Measurements from ENCODE around the gene MYZAP.

MYZAP gene

GRCh38 chr15:57551715-57552677 lies 39.7 kb upstream of the MYZAP start:
- TF ChIP-seq SIN3A (IDR thresholded peaks at IDR 0.05; ENCODE audit: borderline replicate concordance, insufficient read depth, low read length) (no peak), REST (IDR thresholded peaks at IDR 0.05; ENCODE audit: insufficient read depth in 1 of 2, low read depth in 2 of 2, low read length in 2 of 2) (no peak), POLR2AphosphoS5 (IDR thresholded peaks at IDR 0.05; ENCODE audit: low read depth, low read length) (no peak), TAF1 (IDR thresholded peaks at IDR 0.05; ENCODE audit: borderline replicate concordance, insufficient read depth, low read length) (no peak), FOXP2 (optimal IDR thresholded peaks at IDR 0.05; ENCODE audit: borderline replicate concordance, extremely low read depth, extremely low read length, insufficient read depth) (no peak)

- TF ChIP-seq TAF1 (IDR thresholded peaks at IDR 0.05; ENCODE audit: borderline replicate concordance, insufficient read depth, low read length) (no peak), POLR2AphosphoS5 (IDR thresholded peaks at IDR 0.05; ENCODE audit: low read depth, low read length) (no peak), SIN3A (IDR thresholded peaks at IDR 0.05; ENCODE audit: borderline replicate concordance, insufficient read depth, low read length) (no peak), REST (IDR thresholded peaks at IDR 0.05; ENCODE audit: insufficient read depth in 1 of 2, low read depth in 2 of 2, low read length in 2 of 2) (no peak)
Observed at GRCh38 chr15:57552678-57553334, 38.9 kb upstream of the MYZAP start.

- no peak for TF ChIP-seq SIN3A (IDR thresholded peaks at IDR 0.05; ENCODE audit: borderline replicate concordance, insufficient read depth, low read length)
- TF ChIP-seq POLR2AphosphoS5 (IDR thresholded peaks at IDR 0.05; ENCODE audit: low read depth, low read length): no peak
- TF ChIP-seq TAF1 (IDR thresholded peaks at IDR 0.05; ENCODE audit: borderline replicate concordance, insufficient read depth, low read length): no peak
- no peak for TF ChIP-seq REST (IDR thresholded peaks at IDR 0.05; ENCODE audit: insufficient read depth in 1 of 2, low read depth in 2 of 2, low read length in 2 of 2)
- TF ChIP-seq FOXP2 (optimal IDR thresholded peaks at IDR 0.05; ENCODE audit: borderline replicate concordance, extremely low read depth, extremely low read length, insufficient read depth): no peak
Observed at GRCh38 chr15:57553526-57553925, 38.2 kb upstream of the MYZAP start.

- TF ChIP-seq SIN3A (IDR thresholded peaks at IDR 0.05; ENCODE audit: borderline replicate concordance, insufficient read depth, low read length): no peak
- TF ChIP-seq TAF1 (IDR thresholded peaks at IDR 0.05; ENCODE audit: borderline replicate concordance, insufficient read depth, low read length): no peak
- no peak for TF ChIP-seq REST (IDR thresholded peaks at IDR 0.05; ENCODE audit: insufficient read depth in 1 of 2, low read depth in 2 of 2, low read length in 2 of 2)
- no peak for TF ChIP-seq POLR2AphosphoS5 (IDR thresholded peaks at IDR 0.05; ENCODE audit: low read depth, low read length)
- TF ChIP-seq FOXP2 (optimal IDR thresholded peaks at IDR 0.05; ENCODE audit: borderline replicate concordance, extremely low read depth, extremely low read length, insufficient read depth): no peak
Observed at GRCh38 chr15:57554063-57554811, 37.5 kb upstream of the MYZAP start.
